DOHH2 (cell line): ENCODE data around the gene AGR3.

Experiments
- EZH2phosphoT487 ChIP-seq: fragments of 200-600 bp; sonication (generic); IDR thresholded peaks from 2 replicates; pipeline ENCODE4 v1.6.1; 2017; ENCODE audit warnings: borderline replicate concordance, mild to moderate bottlenecking, antibody characterized with exemption, low read length, moderate library complexity, mixed read lengths
- TF ChIP-seq, protein P1 (sequence below): fragments of 200-600 bp; sonication (generic); IDR thresholded peaks from one replicate; pipeline ENCODE4 v1.5.1; 2014; ENCODE audit warnings: antibody characterized with exemption, mild to moderate bottlenecking, low read depth, low read length; ENCODE audit not compliant: poor library complexity, severe bottlenecking

DNA sequence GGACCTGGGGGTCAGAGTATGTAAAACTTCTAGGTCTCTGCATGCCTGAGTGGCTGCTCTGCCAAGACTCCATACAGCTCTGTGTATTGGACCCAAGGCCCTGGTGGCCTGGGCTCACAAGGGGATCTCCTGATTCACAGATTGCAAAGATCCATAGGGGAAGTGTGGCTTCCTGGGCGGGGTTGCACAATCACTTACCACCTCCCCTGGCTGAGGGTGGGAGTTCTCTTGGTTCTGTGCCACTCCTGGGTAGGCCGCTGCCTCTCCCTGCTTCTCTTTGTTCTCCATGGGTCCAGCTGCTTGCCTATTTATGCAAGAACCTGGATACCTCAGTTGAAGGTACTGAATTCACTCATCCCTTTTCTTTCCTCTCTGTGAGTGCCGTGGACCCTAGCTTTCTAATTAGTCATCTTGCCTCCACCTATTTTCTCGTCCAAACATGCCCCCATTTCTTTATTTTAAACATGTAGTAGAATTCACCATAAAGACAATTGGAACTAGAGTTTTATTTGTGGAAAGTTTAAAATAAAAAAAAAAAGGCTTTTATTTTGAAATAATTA lies 18.5 kb upstream of the AGR3 start:
- no peak for TF ChIP-seq EZH2phosphoT487
- TF ChIP-seq, protein P1, sequence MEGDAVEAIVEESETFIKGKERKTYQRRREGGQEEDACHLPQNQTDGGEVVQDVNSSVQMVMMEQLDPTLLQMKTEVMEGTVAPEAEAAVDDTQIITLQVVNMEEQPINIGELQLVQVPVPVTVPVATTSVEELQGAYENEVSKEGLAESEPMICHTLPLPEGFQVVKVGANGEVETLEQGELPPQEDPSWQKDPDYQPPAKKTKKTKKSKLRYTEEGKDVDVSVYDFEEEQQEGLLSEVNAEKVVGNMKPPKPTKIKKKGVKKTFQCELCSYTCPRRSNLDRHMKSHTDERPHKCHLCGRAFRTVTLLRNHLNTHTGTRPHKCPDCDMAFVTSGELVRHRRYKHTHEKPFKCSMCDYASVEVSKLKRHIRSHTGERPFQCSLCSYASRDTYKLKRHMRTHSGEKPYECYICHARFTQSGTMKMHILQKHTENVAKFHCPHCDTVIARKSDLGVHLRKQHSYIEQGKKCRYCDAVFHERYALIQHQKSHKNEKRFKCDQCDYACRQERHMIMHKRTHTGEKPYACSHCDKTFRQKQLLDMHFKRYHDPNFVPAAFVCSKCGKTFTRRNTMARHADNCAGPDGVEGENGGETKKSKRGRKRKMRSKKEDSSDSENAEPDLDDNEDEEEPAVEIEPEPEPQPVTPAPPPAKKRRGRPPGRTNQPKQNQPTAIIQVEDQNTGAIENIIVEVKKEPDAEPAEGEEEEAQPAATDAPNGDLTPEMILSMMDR, result no peak
